Activated naive CD4-positive, alpha-beta T cell treated with anti-CD3 and anti-CD28 coated beads, Interleukin-2, amount 50 U/mL, for 72 hours (primary cell): ENCODE data around the gene SENP5. TPM values are rescaled to one million over a fixed set of nuclear protein-coding genes. Genes with fewer than 3 reads are reported as not detected.
"Not testable (repeated sequence)": the region's sequence is repeated elsewhere in the genome, so short reads cannot be mapped to it uniquely, and the experiment has no call there.

Source experiments
- ATAC-seq, 2 donors: fragments of 150-1000 bp; cut with Tn5 transposase; 2 replicates each; pipeline ENCODE4 v1.10.0; 2021; ENCODE audit warnings: mild to moderate bottlenecking in 2 of 2, moderate library complexity in 2 of 2
- DNase-seq, 2 donors: peaks; one replicate each; pipeline ENCODE4 v3.0.0; 2021 to 2022; ENCODE audit warnings: low spot score in 2 of 2
- H3K27ac Mint-ChIP-seq, 2 donors: one replicate each; pipeline ENCODE4 v1.8.0; 2022; ENCODE audit warnings: mild to moderate bottlenecking in 2 of 2, mixed read lengths in 2 of 2
- H3K36me3 Mint-ChIP-seq, 2 donors: one replicate each; pipeline ENCODE4 v1.8.0; 2022; ENCODE audit warnings: mixed read lengths in 2 of 2
- H3K9me3 Mint-ChIP-seq, 2 donors: one replicate each; pipeline ENCODE4 v1.8.0; 2022; ENCODE audit warnings: mixed read lengths in 2 of 2
- total RNA-seq, 2 donors: library from RNA; stranded (reverse); gene quantifications; one replicate each; pipeline ENCODE4 v1.2.3, GENCODE V29; 2022

The SENP5 gene, protein sequence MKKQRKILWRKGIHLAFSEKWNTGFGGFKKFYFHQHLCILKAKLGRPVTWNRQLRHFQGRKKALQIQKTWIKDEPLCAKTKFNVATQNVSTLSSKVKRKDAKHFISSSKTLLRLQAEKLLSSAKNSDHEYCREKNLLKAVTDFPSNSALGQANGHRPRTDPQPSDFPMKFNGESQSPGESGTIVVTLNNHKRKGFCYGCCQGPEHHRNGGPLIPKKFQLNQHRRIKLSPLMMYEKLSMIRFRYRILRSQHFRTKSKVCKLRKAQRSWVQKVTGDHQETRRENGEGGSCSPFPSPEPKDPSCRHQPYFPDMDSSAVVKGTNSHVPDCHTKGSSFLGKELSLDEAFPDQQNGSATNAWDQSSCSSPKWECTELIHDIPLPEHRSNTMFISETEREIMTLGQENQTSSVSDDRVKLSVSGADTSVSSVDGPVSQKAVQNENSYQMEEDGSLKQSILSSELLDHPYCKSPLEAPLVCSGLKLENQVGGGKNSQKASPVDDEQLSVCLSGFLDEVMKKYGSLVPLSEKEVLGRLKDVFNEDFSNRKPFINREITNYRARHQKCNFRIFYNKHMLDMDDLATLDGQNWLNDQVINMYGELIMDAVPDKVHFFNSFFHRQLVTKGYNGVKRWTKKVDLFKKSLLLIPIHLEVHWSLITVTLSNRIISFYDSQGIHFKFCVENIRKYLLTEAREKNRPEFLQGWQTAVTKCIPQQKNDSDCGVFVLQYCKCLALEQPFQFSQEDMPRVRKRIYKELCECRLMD
- total RNA-seq: 10 to 100 TPM; 29.1 to 37.0 TPM

DNA sequence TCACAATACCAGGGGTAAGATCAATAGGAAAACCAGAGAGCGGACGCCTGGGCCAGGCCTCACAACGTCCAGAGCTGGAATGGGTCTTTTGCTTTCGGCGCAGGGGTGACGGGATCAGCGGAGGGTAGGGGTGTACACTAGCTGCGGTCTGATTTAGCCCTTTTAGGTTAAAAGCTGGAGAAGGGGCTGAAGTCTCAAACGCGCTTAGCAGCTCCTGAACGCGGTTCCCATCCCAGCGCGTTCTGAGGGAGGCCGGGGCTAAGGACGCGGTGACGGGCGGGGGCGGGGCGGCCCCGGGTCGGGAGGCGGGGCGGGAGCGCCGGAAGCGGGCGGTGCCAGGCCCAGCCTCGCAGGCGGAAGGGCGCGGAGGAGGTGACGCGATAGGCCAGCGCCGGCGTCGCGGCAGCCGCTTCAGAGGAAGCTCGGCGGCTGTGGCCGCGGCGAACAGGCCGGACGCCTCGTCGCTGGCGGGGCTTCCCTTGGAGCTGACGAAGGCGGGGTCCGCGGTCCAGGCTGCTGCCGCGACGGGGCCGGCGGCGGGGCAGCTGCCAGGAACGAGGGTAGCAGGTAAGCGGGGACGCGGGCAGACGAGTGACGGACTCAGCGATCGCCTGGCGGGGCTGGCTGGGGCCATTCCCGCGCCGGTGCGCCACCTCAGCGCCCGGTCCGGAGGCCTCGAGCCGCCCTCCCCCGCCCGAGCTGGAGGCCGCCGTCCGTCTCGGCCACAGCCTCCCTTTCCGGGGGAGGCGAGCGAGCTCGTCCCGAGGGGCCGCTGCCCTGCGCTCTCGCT is at the start of gene SENP5:
TSS of gene SENP5 (plus strand) at position 414 of the 790 bp plus-strand sequence. CDS start 17,262 bp downstream, outside the sequence.
- DNase-seq: peak; percentile 86 to 91
- peak; percentile 95 to 98 for ATAC-seq
- no peaks in the 10 kb centered on the region for H3K9me3 Mint-ChIP-seq
- H3K27ac Mint-ChIP-seq: peak within 1 kb of the TSS; percentile 94 to 96
- H3K36me3 Mint-ChIP-seq: peaks cover 5 to 7% of the 10 kb centered on the region in 2 donors

DNA sequence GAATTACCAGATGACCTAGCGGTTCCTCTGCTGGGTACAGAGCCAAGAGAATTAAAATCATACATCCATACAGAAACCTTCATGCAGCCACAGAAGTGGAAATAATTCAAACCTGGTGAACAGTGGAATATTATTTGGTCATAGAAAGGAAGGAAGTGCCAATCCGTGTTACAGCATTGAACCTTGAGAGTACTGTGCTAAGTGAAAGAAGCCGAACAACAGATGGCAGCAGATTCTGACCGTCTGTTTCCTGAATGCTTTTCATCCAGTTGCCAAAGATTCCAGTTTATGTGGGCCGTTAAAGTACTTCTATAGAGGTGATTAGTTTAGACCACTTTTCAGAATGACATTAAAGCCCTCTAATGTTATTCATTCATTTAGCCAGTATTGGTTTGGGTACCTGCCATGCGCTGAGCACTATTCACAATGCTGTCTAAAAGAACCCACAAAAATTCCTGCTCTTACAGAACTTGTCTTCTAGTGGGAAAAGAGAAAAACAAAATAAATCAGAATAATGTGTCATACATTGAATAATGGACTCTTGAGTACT is 45.8 kb upstream of the SENP5 start:
- Mint-ChIP-seq H3K36me3 (peaks cover 0 to 6% of the 10 kb centered on the region in 2 donors), H3K27ac (peak overlapping the region in 1 of 2 donors; percentile 31), H3K9me3 (no peaks in the 10 kb centered on the region)
- DNase-seq: no peak
- ATAC-seq: no peak

DNA sequence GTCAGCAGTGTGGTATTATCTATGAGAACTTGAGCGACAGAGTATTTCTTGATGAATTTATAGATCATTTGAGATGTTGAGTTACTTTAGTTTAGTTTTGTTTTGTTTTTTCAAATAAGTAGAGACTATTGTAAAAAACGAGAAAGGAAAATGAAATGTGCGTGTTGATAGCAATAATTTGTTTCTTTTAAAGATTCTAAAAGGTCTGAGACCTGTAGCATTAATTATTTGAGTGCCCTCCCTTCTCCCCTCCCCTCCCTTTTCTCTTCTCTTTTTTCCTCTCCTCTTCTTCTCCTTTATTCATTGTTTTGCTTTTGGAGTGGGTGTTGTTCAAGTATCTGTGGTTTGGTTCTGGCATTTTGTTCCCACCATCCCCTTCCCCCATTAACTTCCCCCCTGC is 38.1 kb upstream of the SENP5 start:
- peak overlapping the region in 1 of 2 donors; percentile 45 for H3K27ac Mint-ChIP-seq
- H3K36me3 Mint-ChIP-seq: not testable (repeated sequence)

DNA sequence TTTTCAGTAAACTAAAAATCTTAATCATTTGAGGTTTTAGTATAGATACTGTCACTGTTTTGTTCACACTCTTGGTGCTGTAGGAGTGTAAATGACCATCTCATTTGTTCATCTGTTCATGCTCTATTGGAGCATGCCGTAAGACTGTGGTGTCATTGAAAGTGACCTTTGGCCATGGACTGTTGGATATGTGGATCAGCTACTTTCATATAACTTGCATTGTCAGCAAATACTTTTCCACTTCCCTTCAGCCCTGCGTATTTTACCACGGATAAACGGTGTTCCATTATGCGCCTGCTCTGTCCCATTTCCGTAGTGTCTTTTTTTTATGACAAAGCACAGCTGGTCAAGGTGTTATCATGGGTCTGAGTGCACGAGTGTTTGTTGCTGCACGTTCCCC is 32.6 kb upstream of the SENP5 start:
- no peaks in the 10 kb centered on the region for H3K36me3 Mint-ChIP-seq
- H3K9me3 Mint-ChIP-seq: no peaks in the 10 kb centered on the region
- no peak overlapping the region for H3K27ac Mint-ChIP-seq

More for the DNA sequence above, 38.1 kb upstream of the SENP5 start:
- not testable (repeated sequence) for H3K9me3 Mint-ChIP-seq, ATAC-seq, DNase-seq

DNA sequence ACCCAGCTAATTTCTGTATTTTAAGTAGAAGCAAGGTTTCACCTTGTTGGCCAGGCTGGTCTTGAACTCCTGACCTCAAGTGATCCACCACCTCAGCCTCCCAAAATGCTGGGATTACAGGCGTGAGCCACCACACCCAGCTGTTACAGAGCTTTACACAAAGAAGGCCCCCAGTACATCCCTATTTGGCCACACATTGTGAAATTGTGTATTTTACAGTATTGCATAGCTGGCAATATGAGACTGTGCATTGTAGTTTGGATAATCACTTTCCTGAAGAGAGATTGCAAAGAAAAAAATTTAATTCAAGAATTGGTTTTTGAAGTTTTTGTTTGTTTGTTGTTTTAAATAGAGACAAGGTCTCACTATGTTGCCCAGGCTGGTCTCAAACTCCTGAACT is 31.1 kb upstream of the SENP5 start:
- not testable (repeated sequence) for H3K36me3 Mint-ChIP-seq, ATAC-seq, H3K9me3 Mint-ChIP-seq, DNase-seq
- H3K27ac Mint-ChIP-seq: peak overlapping the region in 1 of 2 donors; percentile 44

More for the DNA sequence above, 32.6 kb upstream of the SENP5 start:
- DNase-seq (no peak), ATAC-seq (no peak)

DNA sequence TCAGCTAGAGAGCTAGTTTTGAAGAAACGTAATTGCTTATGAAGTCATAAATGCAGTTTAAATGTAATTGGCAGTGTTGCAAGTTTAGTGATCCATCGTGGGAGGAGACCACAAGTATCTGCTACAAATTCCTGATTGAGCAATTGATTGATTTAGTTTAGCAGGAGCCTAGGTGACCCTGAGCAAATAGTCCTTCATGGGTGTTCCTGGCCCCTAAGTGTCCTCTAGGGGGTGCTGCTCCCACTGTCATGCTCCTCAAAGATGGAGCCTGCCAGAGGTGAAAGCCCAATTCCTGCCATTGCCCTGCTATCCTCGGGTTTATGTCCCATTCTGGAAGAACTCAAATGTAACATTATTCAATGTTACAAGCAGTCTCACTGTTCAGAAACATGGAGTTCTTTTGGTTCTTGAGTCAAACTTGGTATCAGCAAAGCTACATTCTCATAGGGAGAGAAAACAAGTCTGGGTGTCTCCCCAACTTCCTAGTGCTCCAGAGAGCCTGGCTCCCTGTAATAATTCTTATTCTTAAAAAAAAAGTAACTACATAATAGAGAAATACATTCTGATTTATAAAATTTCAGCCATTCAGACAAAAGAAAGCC is 29.8 kb upstream of the SENP5 start:
- peak; percentile 74 to 77 for DNase-seq
- no peaks in the 10 kb centered on the region for H3K36me3 Mint-ChIP-seq
- peak; percentile 89 to 99 for ATAC-seq
- no peaks in the 10 kb centered on the region for H3K9me3 Mint-ChIP-seq
- no peak overlapping the region for H3K27ac Mint-ChIP-seq

DNA sequence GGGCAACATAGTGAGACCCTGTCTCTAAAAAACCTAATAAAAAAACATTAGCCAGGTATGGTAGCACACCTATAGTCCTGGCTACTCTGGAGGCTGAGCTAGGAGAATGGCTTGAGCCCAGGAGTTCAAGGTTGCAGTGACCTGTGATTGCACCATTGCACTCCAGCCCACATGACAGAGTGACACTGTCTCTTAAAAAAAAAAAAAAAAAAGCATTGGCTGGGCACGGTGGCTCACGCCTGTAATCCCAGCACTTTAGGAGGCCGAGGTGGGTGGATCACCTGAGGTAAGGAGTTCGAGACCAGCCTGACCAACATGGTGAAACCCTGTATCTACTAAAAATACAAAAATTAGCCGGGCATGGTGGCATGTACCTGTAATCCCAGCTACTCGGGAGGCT is 28.4 kb upstream of the SENP5 start:
- not testable (repeated sequence) for H3K9me3 Mint-ChIP-seq, ATAC-seq, H3K27ac Mint-ChIP-seq, H3K36me3 Mint-ChIP-seq, DNase-seq

DNA sequence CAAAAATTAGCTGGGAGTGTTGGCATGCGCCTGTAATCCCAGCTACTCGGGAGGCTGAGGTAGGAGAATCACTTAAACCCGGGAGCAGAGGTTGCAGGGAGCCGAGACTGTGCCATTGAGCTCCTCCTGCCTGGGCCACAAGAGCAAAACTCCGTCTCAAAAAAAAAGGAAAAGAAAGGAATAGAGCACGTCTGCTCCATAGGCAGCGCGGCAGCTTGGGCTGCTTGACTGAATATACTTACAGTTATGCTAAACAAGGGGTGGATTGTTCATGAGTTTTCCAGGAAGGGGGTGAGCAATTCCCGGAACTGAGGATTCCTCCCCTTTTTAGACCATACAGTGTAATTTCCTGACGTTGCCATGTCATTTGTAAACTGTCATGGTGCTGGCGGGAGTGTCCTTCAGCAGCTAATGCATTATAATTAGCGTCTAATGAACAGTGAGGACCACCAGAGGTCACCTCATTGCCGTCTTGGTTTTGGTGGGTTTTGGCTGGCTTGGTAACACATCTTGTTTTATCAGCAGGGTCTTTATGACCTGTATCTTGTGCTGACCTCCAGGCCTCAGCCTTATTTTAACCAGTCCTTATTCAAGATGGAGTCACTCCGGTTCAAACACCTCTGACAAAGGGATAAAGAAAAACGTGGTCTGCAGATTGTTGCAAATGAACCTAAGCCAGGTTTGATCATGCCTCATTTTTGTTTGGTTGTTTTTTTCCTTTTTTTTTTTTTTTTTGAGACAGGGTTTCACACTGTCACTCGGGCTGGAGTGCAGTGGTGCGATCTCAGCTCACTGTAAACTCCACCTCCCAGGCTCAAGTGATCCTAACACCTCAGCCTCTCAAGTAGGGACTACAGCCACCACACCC is 24.9 kb upstream of the SENP5 start:
- no peak for DNase-seq
- Mint-ChIP-seq H3K9me3 (no peaks in the 10 kb centered on the region), H3K36me3 (no peaks in the 10 kb centered on the region), H3K27ac (peak overlapping the region in 1 of 2 donors; percentile 80)
- no peak for ATAC-seq

DNA sequence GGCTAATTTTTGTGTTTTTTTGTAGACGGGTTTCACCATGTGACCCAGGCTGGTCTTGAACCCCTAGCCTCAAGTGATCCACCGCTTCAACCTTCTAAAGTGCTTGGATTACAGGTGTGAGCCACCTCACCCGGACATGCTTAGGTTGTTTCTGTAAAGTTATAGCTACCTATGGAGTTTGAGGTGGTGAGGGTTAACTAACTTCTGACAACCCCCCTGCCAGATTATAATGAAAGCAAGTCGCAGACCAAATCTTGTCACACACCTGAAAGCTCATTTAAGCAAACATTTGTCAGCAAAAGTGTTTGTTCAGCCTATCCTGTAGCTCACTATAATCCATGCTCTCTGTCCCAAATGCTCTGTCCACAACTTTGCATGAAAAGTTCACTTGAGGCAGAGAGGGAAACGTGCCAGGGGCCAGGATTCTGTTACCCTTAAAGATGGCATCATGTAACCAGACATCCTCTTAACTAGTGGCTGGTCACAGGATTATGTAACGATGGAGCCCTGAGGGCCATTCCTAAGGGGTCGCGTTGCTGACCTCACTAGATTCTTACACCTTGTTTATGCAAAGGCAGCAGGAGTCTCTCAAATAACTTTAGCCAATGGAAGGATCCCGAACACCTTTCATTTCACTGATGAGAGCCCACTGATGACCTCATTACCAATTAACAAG is 24.1 kb upstream of the SENP5 start:
- DNase-seq: no peak
- Mint-ChIP-seq H3K36me3 (no peaks in the 10 kb centered on the region), H3K9me3 (no peaks in the 10 kb centered on the region), H3K27ac (no peak overlapping the region)
- no peak for ATAC-seq

DNA sequence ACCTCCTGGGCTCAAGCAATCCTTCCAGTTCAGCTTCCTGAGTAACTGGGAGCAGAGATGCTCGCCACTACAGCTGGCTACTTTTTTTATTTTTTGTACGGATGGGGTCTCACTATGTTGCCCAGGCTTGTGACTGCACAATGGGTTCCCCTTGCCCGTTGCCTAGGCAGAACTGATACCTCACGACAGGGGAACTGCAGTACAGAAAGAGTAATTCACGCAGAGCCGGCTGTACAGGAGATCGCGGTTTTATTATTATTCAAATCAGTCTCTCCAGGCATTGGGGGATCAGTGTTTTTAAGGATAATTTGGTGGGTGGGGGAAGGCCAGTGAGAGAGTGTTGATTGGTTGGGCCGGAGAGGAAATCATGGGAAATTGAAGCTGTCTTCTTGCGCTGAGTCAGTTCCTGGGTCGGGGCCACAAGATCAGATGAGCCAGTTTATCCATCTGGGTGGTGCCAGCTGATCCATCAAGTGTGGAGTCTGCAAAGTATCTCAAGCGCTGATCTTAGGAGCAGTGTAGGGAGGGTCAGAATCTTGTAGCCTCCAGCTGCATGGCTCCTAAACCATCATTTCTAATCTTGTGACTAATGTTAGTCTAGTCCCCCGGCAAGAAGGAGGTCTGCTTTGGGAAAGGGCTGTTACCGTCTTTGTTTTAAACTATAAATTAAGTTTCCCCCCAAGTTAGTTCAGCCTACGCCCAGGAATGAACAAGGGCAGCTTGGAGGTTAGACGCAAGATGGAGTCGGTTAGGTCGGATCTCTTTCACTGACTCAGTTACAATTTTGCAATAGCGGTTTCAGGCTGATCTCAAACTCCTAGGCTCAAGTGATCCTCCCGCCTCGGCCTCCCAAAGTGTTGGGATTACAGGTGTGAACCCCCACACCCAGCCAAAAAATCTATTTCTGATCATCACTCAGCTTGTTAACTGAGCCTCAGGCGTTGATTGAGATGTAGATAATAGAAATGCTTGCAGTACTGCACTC is 23.2 kb upstream of the SENP5 start:
- not testable (repeated sequence) for H3K9me3 Mint-ChIP-seq, ATAC-seq, H3K36me3 Mint-ChIP-seq, DNase-seq, H3K27ac Mint-ChIP-seq

DNA sequence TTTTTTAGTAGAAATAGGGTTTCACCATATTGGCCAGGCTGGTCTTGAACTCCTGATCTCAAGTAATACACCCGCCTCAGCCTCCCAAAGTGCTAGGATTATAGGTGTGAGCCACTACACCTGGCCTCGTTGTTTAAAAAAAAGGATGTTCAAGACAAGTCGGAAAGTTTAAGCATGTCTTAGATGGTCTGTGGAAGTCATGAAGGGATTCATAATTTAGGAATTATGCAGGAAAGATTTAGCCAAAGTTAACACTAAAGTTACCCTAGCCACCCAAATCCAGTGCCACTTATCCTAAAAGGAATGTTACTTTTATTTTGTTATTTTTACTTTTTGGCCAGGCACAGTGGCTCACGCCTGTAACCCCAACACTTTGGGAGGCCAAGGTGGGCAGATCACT is 19.3 kb upstream of the SENP5 start:
- not testable (repeated sequence) for H3K27ac Mint-ChIP-seq, ATAC-seq, DNase-seq, H3K9me3 Mint-ChIP-seq, H3K36me3 Mint-ChIP-seq

DNA sequence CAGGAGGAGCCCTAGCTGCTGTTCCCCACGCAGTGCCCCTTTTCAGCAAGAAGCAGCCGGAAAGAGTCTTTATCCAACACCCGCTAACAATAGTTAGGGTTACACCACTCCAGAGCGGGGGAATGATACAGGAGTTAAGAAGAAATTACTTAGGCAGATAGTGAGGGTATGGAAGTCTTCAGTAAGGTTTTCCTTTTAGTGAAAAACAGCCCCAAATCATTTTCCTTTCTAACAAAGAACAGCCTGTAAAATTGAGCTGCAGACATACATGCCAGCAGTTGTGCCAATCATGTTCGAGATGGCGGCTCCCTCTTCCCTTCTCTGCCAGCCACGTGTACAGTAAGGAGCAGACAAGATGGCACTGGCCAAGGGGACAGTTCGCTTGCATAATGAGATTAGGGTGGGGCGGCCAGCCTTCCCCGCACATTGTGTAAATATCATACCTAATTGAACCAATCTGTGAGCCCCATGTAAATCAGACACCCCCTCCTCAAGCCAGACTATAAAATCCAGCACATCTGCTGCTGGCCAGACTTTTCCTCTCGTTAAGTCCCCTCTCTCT is 18.5 kb upstream of the SENP5 start:
- ATAC-seq: no peak
- no peaks in the 10 kb centered on the region for H3K9me3 Mint-ChIP-seq

DNA sequence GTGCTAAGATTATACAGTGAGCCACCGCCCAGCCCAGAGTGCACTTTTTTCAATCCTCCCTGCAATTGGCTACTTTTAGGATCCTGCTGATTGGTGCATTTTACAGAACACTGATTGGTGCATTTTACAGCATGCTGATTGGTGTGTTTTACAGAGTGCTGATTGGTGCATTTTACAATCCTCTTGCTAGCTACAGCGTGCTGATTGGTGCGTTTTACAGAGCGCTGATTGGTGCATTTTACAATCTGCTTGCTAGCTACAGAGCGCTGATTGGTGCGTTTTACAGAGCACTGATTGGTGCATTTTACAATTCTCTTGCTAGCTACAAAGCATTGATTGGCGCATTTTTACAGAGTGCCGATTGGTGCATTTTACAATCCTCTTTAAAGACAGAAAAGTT is 4.7 kb upstream of the SENP5 start:
- H3K36me3 Mint-ChIP-seq, H3K9me3 Mint-ChIP-seq, H3K27ac Mint-ChIP-seq, ATAC-seq, DNase-seq: not testable (repeated sequence)

More for the DNA sequence above, 18.5 kb upstream of the SENP5 start:
- no peaks in the 10 kb centered on the region for H3K36me3 Mint-ChIP-seq
- H3K27ac Mint-ChIP-seq: no peak overlapping the region
- DNase-seq: no peak

DNA sequence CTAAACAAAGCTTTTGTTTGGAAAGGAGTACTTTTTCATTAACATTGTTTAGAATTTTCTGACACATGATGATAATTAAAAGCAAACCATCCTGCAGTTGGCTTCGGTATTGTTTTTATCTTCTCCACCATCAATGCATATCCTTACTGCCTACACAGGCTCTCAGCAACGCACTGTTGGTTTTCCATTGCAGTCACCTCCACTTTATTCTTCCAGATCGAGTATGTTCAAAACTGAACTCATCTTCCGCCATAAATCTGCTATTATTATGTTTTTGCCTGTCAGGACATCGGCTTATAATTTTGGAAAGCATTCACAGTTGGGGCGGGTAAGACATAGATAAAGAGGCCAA is 589 bp upstream of the SENP5 start:
- H3K36me3 Mint-ChIP-seq: peaks cover 5 to 7% of the 10 kb centered on the region in 2 donors
- H3K9me3 Mint-ChIP-seq: no peaks in the 10 kb centered on the region
- DNase-seq (no peak), ATAC-seq (peak in 1 of 2 donors; percentile 0)
- H3K27ac Mint-ChIP-seq: peak overlapping the region; percentile 93 to 96
